Chondrocyte (in vitro differentiated cells): ENCODE measurements around the gene NXPH2. TPM values are rescaled to one million over a fixed set of nuclear protein-coding genes. Genes with fewer than 3 reads are reported as not detected.

Experiments
- DNase-seq: peaks from one replicate; pipeline ENCODE4 v3.0.0; 2021; ENCODE audit warnings: mixed read lengths, low spot score
- H3K27ac Mint-ChIP-seq: one replicate; pipeline ENCODE4 v1.8.0; 2021; ENCODE audit warnings: mild to moderate bottlenecking, moderate library complexity, mixed read lengths; ENCODE audit not compliant: unreplicated experiment
- H3K27me3 Mint-ChIP-seq: 2 replicates; pipeline ENCODE4 v1.8.0; 2021; ENCODE audit warnings: low read depth, mixed read lengths
- H3K36me3 Mint-ChIP-seq: 2 replicates; pipeline ENCODE4 v1.8.0; 2021; ENCODE audit warnings: low read depth, mixed read lengths
- H3K4me1 Mint-ChIP-seq: 2 replicates; pipeline ENCODE4 v1.8.0; 2021; ENCODE audit warnings: low read depth, mild to moderate bottlenecking, mixed read lengths
- H3K4me3 Mint-ChIP-seq: one replicate; pipeline ENCODE4 v1.8.0; 2021; ENCODE audit warnings: mild to moderate bottlenecking, moderate library complexity, mixed read lengths; ENCODE audit not compliant: unreplicated experiment
- H3K9me3 Mint-ChIP-seq: 2 replicates; pipeline ENCODE4 v1.8.0; 2021; ENCODE audit warnings: low read depth, mixed read lengths
- total RNA-seq: library from RNA; stranded (reverse); gene quantifications from 3 replicates; pipeline ENCODE4 v1.2.1, GENCODE V29; 2021
- TF ChIP-seq, protein P1 (sequence below): fragments of 200-600 bp; sonication (generic); IDR thresholded peaks from 2 replicates; pipeline ENCODE4 v1.5.0; 2021; ENCODE audit warnings: antibody characterized with exemption, mild to moderate bottlenecking, moderate library complexity

NXPH2 gene
- total RNA-seq, 1 donor from 2014 or later: not detected

DNA sequence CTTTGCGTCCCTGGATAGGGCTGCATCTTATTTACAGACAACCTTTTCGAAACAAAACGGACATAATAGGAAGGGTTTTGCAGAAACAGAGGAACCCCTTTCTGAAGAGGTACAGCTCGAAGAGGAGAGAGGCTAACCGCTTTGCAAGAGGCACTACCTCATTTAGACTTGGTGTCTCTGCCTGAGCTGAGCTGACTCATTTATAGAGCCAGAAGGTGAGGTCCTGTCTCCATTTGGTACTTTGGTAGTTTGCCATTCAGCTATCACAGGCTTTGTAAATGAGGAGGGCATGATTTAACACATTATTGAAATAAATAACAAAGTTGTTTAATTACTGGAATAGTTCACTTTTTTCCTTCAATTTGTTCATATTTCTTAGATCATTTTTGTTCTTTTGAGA lies 2.2 kb upstream of the NXPH2 start:
- Mint-ChIP-seq H3K27me3 (peaks cover 73% of the 10 kb centered on the region), H3K4me3 (no peak overlapping the region)

GRCh38 chr2:138780908-138781307 lies 718 bp upstream of the NXPH2 start:
- TF ChIP-seq, protein P1, sequence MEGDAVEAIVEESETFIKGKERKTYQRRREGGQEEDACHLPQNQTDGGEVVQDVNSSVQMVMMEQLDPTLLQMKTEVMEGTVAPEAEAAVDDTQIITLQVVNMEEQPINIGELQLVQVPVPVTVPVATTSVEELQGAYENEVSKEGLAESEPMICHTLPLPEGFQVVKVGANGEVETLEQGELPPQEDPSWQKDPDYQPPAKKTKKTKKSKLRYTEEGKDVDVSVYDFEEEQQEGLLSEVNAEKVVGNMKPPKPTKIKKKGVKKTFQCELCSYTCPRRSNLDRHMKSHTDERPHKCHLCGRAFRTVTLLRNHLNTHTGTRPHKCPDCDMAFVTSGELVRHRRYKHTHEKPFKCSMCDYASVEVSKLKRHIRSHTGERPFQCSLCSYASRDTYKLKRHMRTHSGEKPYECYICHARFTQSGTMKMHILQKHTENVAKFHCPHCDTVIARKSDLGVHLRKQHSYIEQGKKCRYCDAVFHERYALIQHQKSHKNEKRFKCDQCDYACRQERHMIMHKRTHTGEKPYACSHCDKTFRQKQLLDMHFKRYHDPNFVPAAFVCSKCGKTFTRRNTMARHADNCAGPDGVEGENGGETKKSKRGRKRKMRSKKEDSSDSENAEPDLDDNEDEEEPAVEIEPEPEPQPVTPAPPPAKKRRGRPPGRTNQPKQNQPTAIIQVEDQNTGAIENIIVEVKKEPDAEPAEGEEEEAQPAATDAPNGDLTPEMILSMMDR: no peak
- Mint-ChIP-seq H3K27me3 (peaks cover 78% of the 10 kb centered on the region), H3K36me3 (no peaks in the 10 kb centered on the region), H3K4me3 (no peak overlapping the region), H3K4me1 (peaks cover 14% of the 10 kb centered on the region), H3K27ac (no peak overlapping the region), H3K9me3 (no peaks in the 10 kb centered on the region)
- DNase-seq: no peak

More for the DNA sequence above, 2.2 kb upstream of the NXPH2 start:
- no peaks in the 10 kb centered on the region for H3K36me3 Mint-ChIP-seq
- DNase-seq: no peak
- TF ChIP-seq, protein P1: no peak
- no peaks in the 10 kb centered on the region for H3K9me3 Mint-ChIP-seq
- no peak overlapping the region for H3K27ac Mint-ChIP-seq
- peaks cover 14% of the 10 kb centered on the region for H3K4me1 Mint-ChIP-seq

DNA sequence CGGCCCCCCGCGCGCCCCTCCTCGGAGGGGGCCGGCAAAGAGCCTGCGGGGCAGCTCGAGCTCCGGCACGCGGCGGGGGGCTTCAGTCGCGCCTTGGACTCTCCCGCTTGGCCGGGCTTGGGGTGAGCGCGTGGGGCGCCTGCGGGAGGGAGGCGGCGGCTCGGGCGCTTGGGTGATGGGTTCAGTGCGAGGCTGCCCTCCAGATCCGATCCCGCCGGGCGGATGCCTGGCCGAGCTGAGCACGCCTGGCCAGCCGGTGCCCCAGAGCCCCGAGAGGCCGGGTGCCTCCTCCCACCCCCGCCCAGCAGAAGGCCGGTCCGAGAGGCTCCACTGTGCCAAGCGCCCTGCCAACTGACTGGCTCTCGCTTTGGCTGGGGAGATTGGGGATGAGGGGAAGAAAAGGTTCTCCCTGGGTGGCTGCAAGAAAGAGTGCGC lies 273 bp upstream of the NXPH2 start:
- Mint-ChIP-seq H3K36me3 (no peaks in the 10 kb centered on the region), H3K4me1 (peaks cover 14% of the 10 kb centered on the region), H3K27ac (no peak overlapping the region), H3K9me3 (no peaks in the 10 kb centered on the region), H3K4me3 (no peak overlapping the region), H3K27me3 (peaks cover 78% of the 10 kb centered on the region)
- TF ChIP-seq, protein P1: no peak
- DNase-seq: no peak

DNA sequence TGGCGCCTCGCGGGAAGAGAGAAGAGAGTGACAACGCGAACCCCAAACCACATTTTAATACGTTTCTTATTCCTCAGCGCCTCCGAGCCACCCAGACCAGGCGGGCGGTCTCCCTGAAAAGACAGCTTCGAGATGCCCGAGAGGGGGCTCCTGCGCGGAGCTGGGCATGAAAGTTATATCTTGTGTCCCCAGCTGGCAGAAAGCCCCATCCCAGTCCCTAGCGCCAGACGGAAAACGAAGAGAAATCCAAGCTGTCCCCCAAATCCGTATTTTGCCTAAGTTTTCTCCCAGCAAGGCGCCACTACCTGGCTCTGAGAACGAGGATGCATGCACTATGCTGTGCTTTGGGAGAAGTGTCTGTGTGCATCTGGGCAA lies 797 bp downstream of the NXPH2 start:
- H3K9me3 Mint-ChIP-seq: no peaks in the 10 kb centered on the region
- H3K4me1 Mint-ChIP-seq: peaks cover 14% of the 10 kb centered on the region
- no peak overlapping the region for H3K27ac Mint-ChIP-seq
- no peaks in the 10 kb centered on the region for H3K36me3 Mint-ChIP-seq
- no peak for DNase-seq
- H3K27me3 Mint-ChIP-seq: peaks cover 74% of the 10 kb centered on the region
- H3K4me3 Mint-ChIP-seq: peak overlapping the region; percentile 23
- TF ChIP-seq, protein P1: no peak

DNA sequence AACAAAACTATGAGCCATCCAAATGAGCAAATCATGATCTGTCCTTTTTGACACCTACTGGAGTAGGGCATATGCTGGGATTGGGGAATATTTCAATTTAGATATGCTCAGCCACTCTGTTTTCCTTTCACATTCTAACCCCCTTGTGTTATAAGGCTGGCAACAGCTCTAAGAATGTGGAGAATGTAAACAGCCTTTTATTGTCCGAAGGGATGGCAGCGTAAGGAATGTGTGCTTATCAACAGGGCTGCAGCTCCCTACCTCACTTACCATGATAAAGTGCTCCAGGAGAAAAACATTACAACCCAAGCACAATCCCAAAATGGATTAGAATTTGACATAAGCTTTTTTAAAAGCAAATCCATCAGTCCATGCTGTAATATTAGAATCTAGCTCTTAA lies 2.2 kb downstream of the NXPH2 start:
- TF ChIP-seq, protein P1: no peak
- no peaks in the 10 kb centered on the region for H3K9me3 Mint-ChIP-seq
- no peak overlapping the region for H3K4me3 Mint-ChIP-seq
- no peak for DNase-seq
- H3K27me3 Mint-ChIP-seq: peaks cover 66% of the 10 kb centered on the region
- no peak overlapping the region for H3K27ac Mint-ChIP-seq
- no peaks in the 10 kb centered on the region for H3K36me3 Mint-ChIP-seq
- H3K4me1 Mint-ChIP-seq: peaks cover 14% of the 10 kb centered on the region
